Measurements from ENCODE around the gene CUBN.
A peak's percentile ranks its signal among the peaks of the same experiment; 100 is the strongest.

CUBN gene

GRCh38 chr10:17066807-17067206 lies 62.8 kb downstream of the CUBN start:
- no peak for DNase-seq

- no peak for DNase-seq
Measured at GRCh38 chr10:17066000-17066399, 63.6 kb downstream of the CUBN start.

GRCh38 chr10:17065273-17065672 lies 64.3 kb downstream of the CUBN start:
- DNase-seq, result no peak

GRCh38 chr10:17064435-17064834 lies 65.2 kb downstream of the CUBN start:
- no peak for DNase-seq

GRCh38 chr10:17062955-17063484 lies 66.6 kb downstream of the CUBN start:
- no peak for DNase-seq

- no peak for DNase-seq
Measured at GRCh38 chr10:17062493-17062892, 67.1 kb downstream of the CUBN start.

GRCh38 chr10:17062009-17062408 lies 67.6 kb downstream of the CUBN start:
- peak in 1 of 3 donors; percentile 52 for DNase-seq

- DNase-seq, result no peak
Measured at GRCh38 chr10:17061418-17061817, 68.2 kb downstream of the CUBN start.

GRCh38 chr10:17060289-17060688 lies 69.3 kb downstream of the CUBN start:
- no peak for DNase-seq

GRCh38 chr10:17059197-17059688 lies 70.4 kb downstream of the CUBN start:
- DNase-seq, result no peak

- DNase-seq, result no peak
Measured at GRCh38 chr10:17058093-17058492, 71.5 kb downstream of the CUBN start.

- DNase-seq, result peak in 1 of 3 donors; percentile 36
Measured at GRCh38 chr10:17056781-17057428, 72.7 kb downstream of the CUBN start.

GRCh38 chr10:17053513-17053912 lies 76.1 kb downstream of the CUBN start:
- no peak for DNase-seq

- DNase-seq, result no peak
Measured at GRCh38 chr10:17053061-17053460, 76.5 kb downstream of the CUBN start.

GRCh38 chr10:17051851-17052250 lies 77.8 kb downstream of the CUBN start:
- no peak for DNase-seq

GRCh38 chr10:17049195-17049594 lies 80.4 kb downstream of the CUBN start:
- peak in 2 of 3 donors; percentile 53 to 67 for DNase-seq

- DNase-seq, result no peak
Measured at GRCh38 chr10:17047908-17048307, 81.7 kb downstream of the CUBN start.

- no peak for DNase-seq
Measured at GRCh38 chr10:17046989-17047388, 82.6 kb downstream of the CUBN start.

GRCh38 chr10:17043586-17043985 lies 86.0 kb downstream of the CUBN start:
- no peak for DNase-seq

- DNase-seq, result no peak
Measured at GRCh38 chr10:17041626-17042520, 87.7 kb downstream of the CUBN start.

GRCh38 chr10:17038627-17039026 lies 91.0 kb downstream of the CUBN start:
- DNase-seq, result peak; percentile 32 to 74 (median 62)

GRCh38 chr10:17037910-17038309 lies 91.7 kb downstream of the CUBN start:
- DNase-seq, result no peak

GRCh38 chr10:17035446-17035845 lies 94.2 kb downstream of the CUBN start:
- DNase-seq, result no peak

Data from suppressor macrophage treated with lipopolysaccharide for 1 hour (primary cell).